Keratinocyte (primary cell): ENCODE measurements around the gene FUNDC1.

ENCODE experiments used
- EZH2 ChIP-seq: IDR thresholded peaks from one replicate; pipeline ENCODE4 v1.6.1; 2012; ENCODE audit warnings: inconsistent platforms, mild to moderate bottlenecking, low read length, moderate library complexity
- TF ChIP-seq, protein P1 (sequence below), 3 experiments: IDR thresholded peaks in 1 of 3; conservative IDR thresholded peaks in 1 of 3; optimal IDR thresholded peaks in 1 of 3; 2 replicates in 2 of 3; 3 replicates in 1 of 3; pipeline versions ENCODE3 to v1.5.1; 2011; ENCODE audit warnings: low read length in 3 of 3, mild to moderate bottlenecking in 3 of 3, moderate library complexity in 2 of 3, control low read depth in 1 of 3, inconsistent platforms in 1 of 3; ENCODE audit not compliant: insufficient read depth in 2 of 3; ENCODE audit errors: extremely low read depth in 1 of 3

GRCh38 chrX:44568196-44568595 lies 25.5 kb upstream of the FUNDC1 start:
- TF ChIP-seq, protein P1, sequence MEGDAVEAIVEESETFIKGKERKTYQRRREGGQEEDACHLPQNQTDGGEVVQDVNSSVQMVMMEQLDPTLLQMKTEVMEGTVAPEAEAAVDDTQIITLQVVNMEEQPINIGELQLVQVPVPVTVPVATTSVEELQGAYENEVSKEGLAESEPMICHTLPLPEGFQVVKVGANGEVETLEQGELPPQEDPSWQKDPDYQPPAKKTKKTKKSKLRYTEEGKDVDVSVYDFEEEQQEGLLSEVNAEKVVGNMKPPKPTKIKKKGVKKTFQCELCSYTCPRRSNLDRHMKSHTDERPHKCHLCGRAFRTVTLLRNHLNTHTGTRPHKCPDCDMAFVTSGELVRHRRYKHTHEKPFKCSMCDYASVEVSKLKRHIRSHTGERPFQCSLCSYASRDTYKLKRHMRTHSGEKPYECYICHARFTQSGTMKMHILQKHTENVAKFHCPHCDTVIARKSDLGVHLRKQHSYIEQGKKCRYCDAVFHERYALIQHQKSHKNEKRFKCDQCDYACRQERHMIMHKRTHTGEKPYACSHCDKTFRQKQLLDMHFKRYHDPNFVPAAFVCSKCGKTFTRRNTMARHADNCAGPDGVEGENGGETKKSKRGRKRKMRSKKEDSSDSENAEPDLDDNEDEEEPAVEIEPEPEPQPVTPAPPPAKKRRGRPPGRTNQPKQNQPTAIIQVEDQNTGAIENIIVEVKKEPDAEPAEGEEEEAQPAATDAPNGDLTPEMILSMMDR (optimal IDR thresholded peaks at IDR 0.05 in 1 of 3, IDR thresholded peaks at IDR 0.05 in 1 of 3, conservative IDR thresholded peaks at IDR 0.05 in 1 of 3; ENCODE audit: extremely low read depth in 1 of 3, insufficient read depth in 2 of 3, low read length in 3 of 3) = no peak
- TF ChIP-seq EZH2 = no peak
